ENCODE measurements around the gene UCP1. TPM values are rescaled to one million over a fixed set of nuclear protein-coding genes. Genes with fewer than 3 reads are reported as not detected.

The UCP1 gene
- polyA plus RNA-seq, 1 donor (not counting 4 experiments of a cell fraction or from before 2014, with no cell fraction given): not detected

DNA sequence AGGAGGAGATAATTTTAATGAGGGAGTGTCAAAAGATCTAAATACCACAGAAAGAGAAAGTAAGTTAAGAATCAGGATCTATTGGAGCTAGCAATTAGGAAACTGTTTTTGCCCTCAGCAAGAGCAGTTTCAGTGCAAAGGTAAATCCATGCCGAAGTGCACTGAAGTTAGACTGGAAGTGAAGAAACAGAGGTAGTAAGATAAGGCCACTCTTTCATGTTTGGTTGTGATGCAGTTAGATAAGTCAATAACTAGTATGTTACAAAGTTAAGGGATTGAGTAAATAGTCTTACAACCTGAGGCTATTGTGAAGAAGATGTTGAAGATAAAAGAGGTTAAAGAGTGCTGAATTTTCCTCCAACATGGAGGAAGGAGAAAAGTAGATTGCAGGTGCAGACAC lies 46.7 kb upstream of the UCP1 start:
- Histone ChIP-seq H3K4me3 (ENCODE audit: control insufficient read depth in 2 of 3, extremely low read depth in 1 of 3, insufficient read depth in 2 of 3, low read depth in 1 of 3, low read length in 3 of 3) (no peak overlapping the region), H4K20me1 (ENCODE audit: control insufficient read depth, extremely low read depth, insufficient read depth, low read length) (no peaks in the 10 kb centered on the region), H3K27ac (ENCODE audit: control insufficient read depth, insufficient read depth, low read length) (no peak overlapping the region), H3K9me3 (ENCODE audit: control insufficient read depth, low read depth, low read length) (no peaks in the 10 kb centered on the region), H2AFZ (ENCODE audit: control insufficient read depth, low read length) (no peak overlapping the region), H3K9ac (ENCODE audit: control insufficient read depth, extremely low read depth, insufficient read depth, low read length) (no peak overlapping the region), H3K36me3 (ENCODE audit: control insufficient read depth in 2 of 2, extremely low read depth in 1 of 2, insufficient read depth in 2 of 2, low read length in 2 of 2) (no peaks in the 10 kb centered on the region), H3K9me1 (ENCODE audit: control insufficient read depth, extremely low read depth, insufficient read depth, low read length) (no peaks in the 10 kb centered on the region), H3K79me2 (ENCODE audit: control insufficient read depth, insufficient read depth, low read length) (no peaks in the 10 kb centered on the region), H3K27me3 (ENCODE audit: control insufficient read depth, extremely low read depth, insufficient read depth, low read length) (no peaks in the 10 kb centered on the region), H3K4me1 (ENCODE audit: control insufficient read depth, extremely low read depth, insufficient read depth, low read length) (no peaks in the 10 kb centered on the region), H3K4me2 (ENCODE audit: control insufficient read depth, extremely low read depth, insufficient read depth, low read depth, low read length) (no peak overlapping the region)
- no peak for FAIRE-seq
- DNase-seq (ENCODE audit: low read depth, low spot score): no peak
- TF ChIP-seq, protein P1, sequence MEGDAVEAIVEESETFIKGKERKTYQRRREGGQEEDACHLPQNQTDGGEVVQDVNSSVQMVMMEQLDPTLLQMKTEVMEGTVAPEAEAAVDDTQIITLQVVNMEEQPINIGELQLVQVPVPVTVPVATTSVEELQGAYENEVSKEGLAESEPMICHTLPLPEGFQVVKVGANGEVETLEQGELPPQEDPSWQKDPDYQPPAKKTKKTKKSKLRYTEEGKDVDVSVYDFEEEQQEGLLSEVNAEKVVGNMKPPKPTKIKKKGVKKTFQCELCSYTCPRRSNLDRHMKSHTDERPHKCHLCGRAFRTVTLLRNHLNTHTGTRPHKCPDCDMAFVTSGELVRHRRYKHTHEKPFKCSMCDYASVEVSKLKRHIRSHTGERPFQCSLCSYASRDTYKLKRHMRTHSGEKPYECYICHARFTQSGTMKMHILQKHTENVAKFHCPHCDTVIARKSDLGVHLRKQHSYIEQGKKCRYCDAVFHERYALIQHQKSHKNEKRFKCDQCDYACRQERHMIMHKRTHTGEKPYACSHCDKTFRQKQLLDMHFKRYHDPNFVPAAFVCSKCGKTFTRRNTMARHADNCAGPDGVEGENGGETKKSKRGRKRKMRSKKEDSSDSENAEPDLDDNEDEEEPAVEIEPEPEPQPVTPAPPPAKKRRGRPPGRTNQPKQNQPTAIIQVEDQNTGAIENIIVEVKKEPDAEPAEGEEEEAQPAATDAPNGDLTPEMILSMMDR (optimal IDR thresholded peaks at IDR 0.05 in 1 of 3, IDR thresholded peaks at IDR 0.05 in 1 of 3, conservative IDR thresholded peaks at IDR 0.05 in 1 of 3; ENCODE audit: extremely low read depth in 1 of 3, insufficient read depth in 2 of 3, low read length in 3 of 3): no peak
- TF ChIP-seq EZH2 (IDR thresholded peaks at IDR 0.05; ENCODE audit: low read length): no peak
- dilution Hi-C loops (cut with MboI; ENCODE audit: extremely low pct_ligation_motif_present, low sequenced_read_pairs): no loop called here

DNA sequence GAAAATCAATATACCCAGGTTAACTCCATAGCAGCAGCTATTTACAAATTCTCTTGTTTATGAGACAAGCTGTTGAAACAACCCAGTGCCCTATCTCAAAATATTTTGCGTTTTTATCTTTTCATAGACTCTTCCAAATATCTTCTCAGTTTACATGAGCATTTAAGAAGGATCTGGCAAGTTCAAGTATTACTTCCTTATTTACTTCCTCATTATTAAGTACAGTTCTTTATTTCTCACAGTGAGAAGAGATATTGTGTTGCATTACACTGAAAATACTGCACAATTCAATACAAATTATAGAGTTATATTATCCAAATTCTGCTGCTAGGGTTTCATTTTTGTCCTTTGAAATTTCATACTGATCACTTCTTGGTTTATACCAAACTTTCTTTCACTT lies 43.6 kb upstream of the UCP1 start:
- H3K9me3 ChIP-seq (ENCODE audit: control insufficient read depth, low read depth, low read length): no peaks in the 10 kb centered on the region
- no peak overlapping the region for H3K4me2 ChIP-seq (ENCODE audit: control insufficient read depth, extremely low read depth, insufficient read depth, low read depth, low read length)
- no peaks in the 10 kb centered on the region for H3K9me1 ChIP-seq (ENCODE audit: control insufficient read depth, extremely low read depth, insufficient read depth, low read length)
- H3K27me3 ChIP-seq (ENCODE audit: control insufficient read depth, extremely low read depth, insufficient read depth, low read length): no peaks in the 10 kb centered on the region
- H3K79me2 ChIP-seq (ENCODE audit: control insufficient read depth, insufficient read depth, low read length): no peaks in the 10 kb centered on the region
- no peaks in the 10 kb centered on the region for H3K36me3 ChIP-seq (ENCODE audit: control insufficient read depth in 2 of 2, extremely low read depth in 1 of 2, insufficient read depth in 2 of 2, low read length in 2 of 2)
- H3K9ac ChIP-seq (ENCODE audit: control insufficient read depth, extremely low read depth, insufficient read depth, low read length): no peak overlapping the region
- dilution Hi-C loops (cut with MboI; ENCODE audit: extremely low pct_ligation_motif_present, low sequenced_read_pairs): no loop called here
- FAIRE-seq: no peak
- no peak overlapping the region for H3K27ac ChIP-seq (ENCODE audit: control insufficient read depth, insufficient read depth, low read length)
- no peak overlapping the region for H3K4me3 ChIP-seq (ENCODE audit: control insufficient read depth in 2 of 3, extremely low read depth in 1 of 3, insufficient read depth in 2 of 3, low read depth in 1 of 3, low read length in 3 of 3)
- no peak for DNase-seq (ENCODE audit: low read depth, low spot score)
- no peaks in the 10 kb centered on the region for H3K4me1 ChIP-seq (ENCODE audit: control insufficient read depth, extremely low read depth, insufficient read depth, low read length)
- no peaks in the 10 kb centered on the region for H4K20me1 ChIP-seq (ENCODE audit: control insufficient read depth, extremely low read depth, insufficient read depth, low read length)
- no peak overlapping the region for H2AFZ ChIP-seq (ENCODE audit: control insufficient read depth, low read length)
- TF ChIP-seq, protein P1 (optimal IDR thresholded peaks at IDR 0.05 in 1 of 3, IDR thresholded peaks at IDR 0.05 in 1 of 3, conservative IDR thresholded peaks at IDR 0.05 in 1 of 3; ENCODE audit: extremely low read depth in 1 of 3, insufficient read depth in 2 of 3, low read length in 3 of 3): no peak

All from keratinocyte (primary cell).